Ovary (tissue), 9 donors: ENCODE data around the gene TPM3. TPM values are rescaled to one million over a fixed set of nuclear protein-coding genes. Genes with fewer than 3 reads are reported as not detected.
"Not testable (repeated sequence)": the region's sequence is repeated elsewhere in the genome, so short reads cannot be mapped to it uniquely, and the experiment has no call there.

Source experiments
- DNase-seq, 5 donors: peaks; one replicate each; pipeline ENCODE4 v3.0.0-alpha.2; 2019 to 2020
- H3K27ac ChIP-seq, 2 donors: fragments of 200-600 bp; one replicate each; pipeline versions ENCODE4 v1.5.1 to v1.8.0; 2019 to 2022
- H3K27me3 ChIP-seq: fragments of 200-600 bp; one replicate; pipeline ENCODE4 v1.8.0; 2022
- H3K36me3 ChIP-seq: fragments of 200-600 bp; sonication (generic); one replicate; pipeline ENCODE4 v1.5.1; 2019
- H3K4me1 ChIP-seq: one replicate; pipeline ENCODE4 v1.8.1; 2013; ENCODE audit warnings: mild to moderate bottlenecking, moderate library complexity; ENCODE audit not compliant: insufficient read depth
- H3K4me3 ChIP-seq: fragments of 200-600 bp; sonication (generic); one replicate; pipeline ENCODE4 v1.5.1; 2017
- H3K9me3 ChIP-seq, 2 donors: fragments of 200-600 bp in 1 of 2; sonication (generic) in 1 of 2; one replicate each; pipeline versions ENCODE4 v1.5.1 to v1.8.1; 2013 to 2019; ENCODE audit warnings: mild to moderate bottlenecking in 1 of 2, moderate library complexity in 1 of 2
- CTCF ChIP-seq, 3 donors: fragments of 450-650 bp in 2 of 3; fragments of 200-600 bp in 1 of 3; IDR thresholded peaks; one replicate each; pipeline versions ENCODE4 v1.5.1 to v1.8.0; 2016 to 2022; ENCODE audit warnings: antibody characterized with exemption in 3 of 3, mild to moderate bottlenecking in 1 of 3
- EP300 ChIP-seq: sonication (generic); formaldehyde crosslinking; IDR thresholded peaks from one replicate; pipeline ENCODE4 v1.6.1; 2017; ENCODE audit warnings: antibody characterized with exemption
- POLR2A ChIP-seq: fragments of 450-650 bp; IDR thresholded peaks from one replicate; pipeline ENCODE4 v1.6.1; 2017; ENCODE audit warnings: antibody characterized with exemption, mild to moderate bottlenecking, moderate library complexity
- WGBS, 3 donors: extraction: QIAGEN DNeasy Blood & Tissue Kit in 1 of 3; methylation state at CpG; one replicate each; pipeline versions ENCODE4 v1.1.5 to v1.1.7; 2013 to 2017; 5-methylcytosine and 5-hydroxymethylcytosine counted together
- intact Hi-C, 4 donors: fragments of 100-400 bp; cut with DNase I; formaldehyde crosslinking; loops; one replicate each; pipeline versions ENCODE4 v1.11.0 to v1.15.1; 2022 to 2023
- polyA plus RNA-seq, 2 donors: library from polyadenylated mRNA; stranded (reverse); fragments of 200-250 nt in 1 of 2; fragments of 350-450 nt in 1 of 2; fragmentation: Illumina TruSeq in 1 of 2; extraction: RNeasy Lipid Tissue Mini Kit (QIAGEN cat#74804) in 1 of 2; gene quantifications; one replicate each; pipeline ENCODE4 v1.2.3, GENCODE V29; 2013 to 2014
- total RNA-seq, 7 donors: library from RNA; depleted of rRNA in 2 of 7; stranded (reverse); fragments of >200 nt in 2 of 7; fragmentation: NEBNext Ultra II Directional in 3 of 7; extraction: Animal tissue kit (Norgen Biotek cat#: 25700) in 3 of 7; gene quantifications; one replicate each; pipeline versions ENCODE4 v1.1.0 to v1.2.4, GENCODE V29; 2016 to 2023
- donor health status: DM: no; HTN: no; CAD: no; lungs with moderate emphysema.
- donor health status: DM: no; HTN: no; CAD: no.
- donor health status: Bipolar disorder and iron deficiency.
- donor health status: DM: yes; HTN: yes; CAD: no.
- donor health status: DM: no; HTN: no; CAD: no.
- donor health status: DM: yes; HTN: yes; CAD: no.

The TPM3 gene
- total and polyA plus RNA-seq, 9 donors = 78.0 to 316 (median 120) TPM

- no peaks in the 10 kb centered on the region for H3K36me3 ChIP-seq
- DNase-seq = no peak
- no peak overlapping the region for H3K4me3 ChIP-seq
- H3K4me1 ChIP-seq = no peaks in the 10 kb centered on the region
- TF ChIP-seq EP300 (no peak), CTCF (IDR thresholded peaks at IDR 0.05) (no peak), POLR2A (no peak)
- H3K27ac ChIP-seq = no peak overlapping the region
- no peaks in the 10 kb centered on the region for H3K9me3 ChIP-seq
- no peaks in the 10 kb centered on the region for H3K27me3 ChIP-seq
- 95 to 97% (median 96%) methylated on average over 6 of the region's 6 CpGs for WGBS, 3 donors
- intact Hi-C loops = no loop called here
Observed at GRCh38 chr1:154154053-154154452, 37.8 kb downstream of the TPM3 start.

GRCh38 chr1:154151311-154151710, 40.6 kb downstream of the TPM3 start:
- no peak for DNase-seq
- Histone ChIP-seq H3K4me1 (no peaks in the 10 kb centered on the region), H3K27ac (no peak overlapping the region), H3K27me3 (no peaks in the 10 kb centered on the region), H3K9me3 (no peaks in the 10 kb centered on the region), H3K4me3 (no peak overlapping the region), H3K36me3 (no peaks in the 10 kb centered on the region)
- TF ChIP-seq EP300 (no peak), POLR2A (no peak), CTCF (IDR thresholded peaks at IDR 0.05) (no peak)
- intact Hi-C loops = no loop called here

- Histone ChIP-seq H3K27ac (no peak overlapping the region), H3K27me3 (no peaks in the 10 kb centered on the region), H3K4me3 (no peak overlapping the region), H3K9me3 (no peaks in the 10 kb centered on the region), H3K36me3 (no peaks in the 10 kb centered on the region), H3K4me1 (no peaks in the 10 kb centered on the region)
- no peak for DNase-seq
- 59 to 63% (median 62%) methylated on average over 3 of the region's 3 CpGs for WGBS, 3 donors
- no peak for TF ChIP-seq POLR2A
- intact Hi-C loops = no loop called here
Observed at GRCh38 chr1:154148807-154149206, 43.1 kb downstream of the TPM3 start.

- 82 to 92% (median 86%) methylated on average over 5 of the region's 5 CpGs for WGBS, 3 donors
- H3K27me3 ChIP-seq, H3K9me3 ChIP-seq, H3K27ac ChIP-seq, H3K4me3 ChIP-seq, H3K4me1 ChIP-seq, DNase-seq, intact Hi-C loops, H3K36me3 ChIP-seq: not testable (repeated sequence)
Observed at GRCh38 chr1:154147505-154147904, 44.4 kb downstream of the TPM3 start.

GRCh38 chr1:154145986-154146385, 45.9 kb downstream of the TPM3 start:
- Histone ChIP-seq H3K27me3 (no peaks in the 10 kb centered on the region), H3K27ac (no peak overlapping the region), H3K36me3 (no peaks in the 10 kb centered on the region), H3K4me1 (no peaks in the 10 kb centered on the region), H3K4me3 (no peak overlapping the region), H3K9me3 (no peaks in the 10 kb centered on the region)
- intact Hi-C loops = no loop called here
- DNase-seq = no peak
- TF ChIP-seq EP300 = no peak
- no peak for TF ChIP-seq CTCF (IDR thresholded peaks at IDR 0.05)
- no peak for TF ChIP-seq POLR2A
- 51 to 98% (median 98%) methylated on average over 2 of the region's 2 CpGs for WGBS, 3 donors

- no peak overlapping the region for H3K27ac ChIP-seq
- intact Hi-C loops = no loop called here
- 79 to 97% (median 97%) methylated on average over 6 of the region's 6 CpGs for WGBS, 3 donors
- DNase-seq = no peak
- no peak overlapping the region for H3K4me3 ChIP-seq
- no peaks in the 10 kb centered on the region for H3K36me3 ChIP-seq
- no peak for TF ChIP-seq CTCF (IDR thresholded peaks at IDR 0.05)
- no peak for TF ChIP-seq EP300
- no peak for TF ChIP-seq POLR2A
- no peaks in the 10 kb centered on the region for H3K27me3 ChIP-seq
- H3K4me1 ChIP-seq = no peaks in the 10 kb centered on the region
- no peaks in the 10 kb centered on the region for H3K9me3 ChIP-seq
Observed at GRCh38 chr1:154142358-154142757, 49.5 kb downstream of the TPM3 start.
